DND-41 (cell line): ENCODE data around the gene GATD1.

Experiments used
- EZH2 ChIP-seq: IDR thresholded peaks from 3 replicates; pipeline ENCODE4 v1.6.1; 2012; ENCODE audit warnings: borderline replicate concordance, low read depth, mild to moderate bottlenecking, moderate library complexity, low read length, inconsistent platforms; ENCODE audit not compliant: severe bottlenecking
- TF ChIP-seq, protein P1 (sequence below): IDR thresholded peaks from 2 replicates; pipeline ENCODE4 v1.5.1; 2012; ENCODE audit warnings: borderline replicate concordance, low read length, moderate library complexity, mild to moderate bottlenecking; ENCODE audit not compliant: poor library complexity, severe bottlenecking; ENCODE audit errors: extremely low read depth

DNA sequence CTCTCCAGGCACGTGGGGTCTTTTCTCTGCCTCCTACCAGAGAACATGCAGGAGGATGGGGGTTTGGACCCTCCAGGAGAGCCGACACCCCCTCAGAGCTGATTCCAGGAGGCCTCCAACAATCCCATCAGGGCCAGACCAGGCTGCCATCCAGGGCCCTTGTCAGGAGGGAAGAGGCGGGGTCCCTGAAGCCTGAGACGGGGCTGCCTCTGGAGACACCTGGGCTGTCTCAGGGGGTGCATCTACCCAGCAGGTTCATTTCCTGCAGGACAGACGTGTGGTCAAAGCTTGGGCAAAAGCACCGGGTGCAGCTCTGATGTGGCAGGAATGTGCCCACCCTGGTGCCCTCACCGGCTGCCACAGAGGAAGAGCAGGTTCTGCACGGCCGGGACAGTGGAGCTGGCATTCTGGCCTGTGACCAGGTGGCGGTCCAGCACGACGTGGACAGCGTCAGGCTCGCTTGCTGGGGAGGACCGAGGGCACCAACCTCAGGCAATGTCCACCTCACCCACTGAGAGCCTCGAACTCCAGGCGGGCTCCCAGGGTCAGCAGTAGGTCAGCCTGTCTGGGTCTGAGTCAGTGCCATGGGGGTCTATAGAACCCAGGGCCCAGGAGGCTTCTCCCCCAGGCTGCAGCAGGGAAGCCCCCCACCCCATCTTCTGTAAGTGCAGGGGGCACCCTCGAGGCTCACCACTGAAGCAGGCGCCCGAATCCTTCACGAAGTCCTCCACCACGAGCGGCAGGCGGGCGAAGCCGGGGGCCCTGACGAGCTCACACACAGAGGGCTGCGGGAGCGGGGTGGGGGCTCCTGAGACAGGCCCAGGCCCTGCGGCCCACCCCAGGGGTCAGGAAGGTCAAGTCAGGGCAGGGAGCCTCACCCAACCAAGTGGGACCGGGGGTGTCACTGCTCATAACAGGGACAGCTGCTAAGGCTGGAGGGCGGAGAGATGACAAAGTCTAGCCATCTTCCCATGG lies 6.4 kb downstream of the GATD1 start:
- TF ChIP-seq, protein P1, sequence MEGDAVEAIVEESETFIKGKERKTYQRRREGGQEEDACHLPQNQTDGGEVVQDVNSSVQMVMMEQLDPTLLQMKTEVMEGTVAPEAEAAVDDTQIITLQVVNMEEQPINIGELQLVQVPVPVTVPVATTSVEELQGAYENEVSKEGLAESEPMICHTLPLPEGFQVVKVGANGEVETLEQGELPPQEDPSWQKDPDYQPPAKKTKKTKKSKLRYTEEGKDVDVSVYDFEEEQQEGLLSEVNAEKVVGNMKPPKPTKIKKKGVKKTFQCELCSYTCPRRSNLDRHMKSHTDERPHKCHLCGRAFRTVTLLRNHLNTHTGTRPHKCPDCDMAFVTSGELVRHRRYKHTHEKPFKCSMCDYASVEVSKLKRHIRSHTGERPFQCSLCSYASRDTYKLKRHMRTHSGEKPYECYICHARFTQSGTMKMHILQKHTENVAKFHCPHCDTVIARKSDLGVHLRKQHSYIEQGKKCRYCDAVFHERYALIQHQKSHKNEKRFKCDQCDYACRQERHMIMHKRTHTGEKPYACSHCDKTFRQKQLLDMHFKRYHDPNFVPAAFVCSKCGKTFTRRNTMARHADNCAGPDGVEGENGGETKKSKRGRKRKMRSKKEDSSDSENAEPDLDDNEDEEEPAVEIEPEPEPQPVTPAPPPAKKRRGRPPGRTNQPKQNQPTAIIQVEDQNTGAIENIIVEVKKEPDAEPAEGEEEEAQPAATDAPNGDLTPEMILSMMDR: no peak
- no peak for TF ChIP-seq EZH2
